H1 (cell line): ENCODE measurements around the gene PDE6B. TPM values are rescaled to one million over a fixed set of nuclear protein-coding genes. Genes with fewer than 3 reads are reported as not detected.

Experiments
- CTCF ChIA-PET: fragments of 300-600 bp; sonication (Branson Sonifier 250); formaldehyde crosslinking; loops from one replicate; lab custom pipeline; 2021; ENCODE audit not compliant: partially characterized antibody; lab: Charles Lee
- POLR2A ChIA-PET: fragments of 300-600 bp; sonication (Branson Sonifier 250); formaldehyde crosslinking; loops from one replicate; lab custom pipeline; 2021; ENCODE audit warnings: inconsistent platforms; ENCODE audit not compliant: partially characterized antibody; lab: Charles Lee
- DNase-seq, 2 experiments: peaks; one replicate each; pipeline versions ENCODE4 v3.0.0 to v3.0.0-alpha.2; 2010 to 2022; ENCODE audit warnings: low spot score in 2 of 2, low read depth in 1 of 2, mixed read lengths in 1 of 2
- FAIRE-seq: peaks from 2 replicates; lab custom pipeline; 2011; peaks lifted over from hg19 to GRCh38; lab: Jason Lieb, UNC
- H2AFZ ChIP-seq: 2 replicates; pipeline ENCODE4 v1.8.1; 2012; ENCODE audit warnings: low read length, inconsistent platforms
- H2AK5ac ChIP-seq: 2 replicates; pipeline ENCODE4 v1.6.1; 2013; ENCODE audit warnings: low read depth, low read length
- H2BK120ac ChIP-seq: replicated peaks from 2 replicates; pipeline ENCODE3; 2013; ENCODE audit warnings: low read depth, low read length, inconsistent platforms
- H2BK12ac ChIP-seq: 2 replicates; pipeline ENCODE4 v1.6.1; 2013; ENCODE audit warnings: low read depth, low read length
- H2BK15ac ChIP-seq: 2 replicates; pipeline ENCODE4 v1.6.1; 2013; ENCODE audit warnings: low read length
- H2BK20ac ChIP-seq: 2 replicates; pipeline ENCODE4 v1.6.1; 2013; ENCODE audit warnings: low read length
- H2BK5ac ChIP-seq: 2 replicates; pipeline ENCODE4 v1.6.1; 2013; ENCODE audit warnings: low read depth, low read length
- H3K14ac ChIP-seq: 2 replicates; pipeline ENCODE4 v1.6.1; 2013; ENCODE audit warnings: inconsistent platforms; ENCODE audit not compliant: insufficient read length
- H3K18ac ChIP-seq: 2 replicates; pipeline ENCODE4 v1.6.1; 2013; ENCODE audit warnings: low read length; ENCODE audit errors: extremely low read depth
- H3K23ac ChIP-seq: 2 replicates; pipeline ENCODE4 v1.6.1; 2013; ENCODE audit warnings: inconsistent platforms; ENCODE audit not compliant: insufficient read length
- H3K23me2 ChIP-seq: 2 replicates; pipeline ENCODE4 v1.6.1; 2013; ENCODE audit warnings: low read depth, low read length
- H3K27ac ChIP-seq: 2 replicates; pipeline ENCODE4 v1.6.1; 2011; ENCODE audit warnings: low read depth, low read length, inconsistent platforms
- H3K27me3 ChIP-seq, 4 experiments: replicated peaks in 1 of 4; 1 replicate in 1 of 4; 2 replicates in 3 of 4; pipeline versions ENCODE4 v1.6.1 to v1.8.1; 2011 to 2013; ENCODE audit warnings: low read length in 3 of 4, mild to moderate bottlenecking in 3 of 4, inconsistent platforms in 2 of 4, mixed read lengths in 2 of 4, moderate library complexity in 1 of 4; ENCODE audit not compliant: control insufficient read depth in 3 of 4, insufficient read depth in 3 of 4; ENCODE audit errors: extremely low read depth in 1 of 4
- H3K36me3 ChIP-seq, 4 experiments: 2 replicates each; pipeline versions ENCODE4 v1.6.1 to v1.8.1; 2011 to 2013; ENCODE audit warnings: mild to moderate bottlenecking in 4 of 4, low read length in 3 of 4, moderate library complexity in 2 of 4, control low read depth in 1 of 4, inconsistent platforms in 1 of 4; ENCODE audit not compliant: insufficient read depth in 4 of 4, control insufficient read depth in 2 of 4
- H3K4ac ChIP-seq: replicated peaks from 2 replicates; pipeline ENCODE3; 2013; ENCODE audit warnings: low read length, low read depth, mixed read lengths, inconsistent platforms; ENCODE audit not compliant: insufficient read length
- H3K4me1 ChIP-seq, 4 experiments: replicated peaks in 1 of 4; 1 replicate in 1 of 4; 2 replicates in 3 of 4; pipeline versions ENCODE4 v1.6.1 to v1.8.1; 2011 to 2013; ENCODE audit warnings: low read length in 3 of 4, inconsistent platforms in 2 of 4, mixed read lengths in 1 of 4; ENCODE audit not compliant: insufficient read depth in 4 of 4, control insufficient read depth in 3 of 4
- H3K4me2 ChIP-seq, 2 experiments: 2 replicates each; pipeline versions ENCODE4 v1.6.1 to v1.8.1; 2011 to 2013; ENCODE audit warnings: low read depth in 2 of 2, low read length in 2 of 2, control low read depth in 1 of 2, inconsistent platforms in 1 of 2, mild to moderate bottlenecking in 1 of 2; ENCODE audit not compliant: insufficient read depth in 1 of 2
- H3K4me3 ChIP-seq, 4 experiments: fragments of 200-600, 300-600 bp in 1 of 4; sonication (generic), shearing (Covaris generic), sonication (Bioruptor Twin) in 1 of 4; 2 replicates each; pipeline versions ENCODE4 v1.5.1 to v1.8.1; 2011 to 2016; ENCODE audit warnings: low read length in 4 of 4, low read depth in 3 of 4, control low read depth in 2 of 4, inconsistent platforms in 2 of 4, mild to moderate bottlenecking in 2 of 4, mixed read lengths in 1 of 4, moderate library complexity in 1 of 4; ENCODE audit not compliant: insufficient read depth in 2 of 4; ENCODE audit errors: extremely low read depth in 1 of 4
- H3K56ac ChIP-seq: replicated peaks from 2 replicates; pipeline ENCODE3; 2013; ENCODE audit warnings: low read depth, mild to moderate bottlenecking, mixed read lengths, low read length, inconsistent platforms; ENCODE audit not compliant: insufficient read length
- H3K79me1 ChIP-seq: 2 replicates; pipeline ENCODE4 v1.6.1; 2013; ENCODE audit warnings: low read depth, low read length, control low read depth
- H3K79me2 ChIP-seq, 2 experiments: 2 replicates each; pipeline versions ENCODE4 v1.6.1 to v1.8.1; 2012 to 2013; ENCODE audit warnings: low read length in 2 of 2, mild to moderate bottlenecking in 2 of 2, inconsistent platforms in 1 of 2; ENCODE audit not compliant: insufficient read depth in 2 of 2, control insufficient read depth in 1 of 2
- H3K9ac ChIP-seq, 4 experiments: replicated peaks in 1 of 4; 1 replicate in 1 of 4; 2 replicates in 3 of 4; pipeline versions ENCODE4 v1.6.1 to v1.8.1; 2011 to 2013; ENCODE audit warnings: low read depth in 3 of 4, low read length in 3 of 4, control low read depth in 2 of 4, mild to moderate bottlenecking in 2 of 4, moderate library complexity in 2 of 4, inconsistent platforms in 1 of 4; ENCODE audit errors: extremely low read depth in 1 of 4
- H3K9me3 ChIP-seq, 2 experiments: 2 replicates each; pipeline versions ENCODE4 v1.6.1 to v1.8.1; 2012 to 2013; ENCODE audit warnings: mild to moderate bottlenecking in 2 of 2, moderate library complexity in 2 of 2, control low read depth in 1 of 2, inconsistent platforms in 1 of 2, low read depth in 1 of 2, low read length in 1 of 2, mixed read lengths in 1 of 2; ENCODE audit not compliant: insufficient read depth in 2 of 2
- H4K20me1 ChIP-seq, 2 experiments: replicated peaks in 1 of 2; 2 replicates each; pipeline versions ENCODE3 to v1.8.1; 2011 to 2013; ENCODE audit warnings: inconsistent platforms in 2 of 2, low read length in 2 of 2, mild to moderate bottlenecking in 1 of 2; ENCODE audit not compliant: insufficient read depth in 2 of 2, control insufficient read depth in 1 of 2
- H4K5ac ChIP-seq: 2 replicates; pipeline ENCODE4 v1.6.1; 2013; ENCODE audit warnings: low read length, low read depth, mixed read lengths, inconsistent platforms; ENCODE audit not compliant: insufficient read length
- H4K8ac ChIP-seq: 2 replicates; pipeline ENCODE4 v1.8.0; 2013; ENCODE audit warnings: mild to moderate bottlenecking, moderate library complexity, low read length, inconsistent platforms; ENCODE audit not compliant: insufficient read depth; ENCODE audit errors: extremely low read depth
- H4K91ac ChIP-seq: replicated peaks from 2 replicates; pipeline ENCODE3; 2013; ENCODE audit warnings: low read length, mixed read lengths, inconsistent platforms; ENCODE audit not compliant: insufficient read length
- CHD2 ChIP-seq: IDR thresholded peaks from 2 replicates; pipeline ENCODE4 v1.6.1; 2012; ENCODE audit warnings: low read length, improper control_type of control experiment
- FOSL1 ChIP-seq: IDR thresholded peaks from 2 replicates; pipeline ENCODE4 v1.6.1; 2011; ENCODE audit warnings: mild to moderate bottlenecking, low read depth, low read length, moderate library complexity; ENCODE audit not compliant: insufficient read depth
- NRF1 ChIP-seq: IDR thresholded peaks from 2 replicates; pipeline ENCODE4 v1.6.1; 2011; ENCODE audit warnings: mild to moderate bottlenecking, low read depth, low read length, improper control_type of control experiment
- SIN3A ChIP-seq, 2 experiments: IDR thresholded peaks in 1 of 2; conservative IDR thresholded peaks in 1 of 2; 2 replicates each; pipeline ENCODE4 v1.6.1; 2011 to 2012; ENCODE audit warnings: low read length in 2 of 2, improper control_type of control experiment in 1 of 2, low read depth in 1 of 2, mild to moderate bottlenecking in 1 of 2
- SP1 ChIP-seq: IDR thresholded peaks from 2 replicates; pipeline ENCODE4 v1.6.1; 2011; ENCODE audit warnings: low read depth, low read length
- SP4 ChIP-seq: IDR thresholded peaks from 2 replicates; pipeline ENCODE4 v1.6.1; 2012; ENCODE audit warnings: low read length, inconsistent platforms
- ZNF274 ChIP-seq: IDR thresholded peaks from 2 replicates; pipeline ENCODE4 v1.7.0; 2012; ENCODE audit warnings: low read length, borderline replicate concordance; ENCODE audit errors: extremely low read depth
- WGBS, 2 experiments: shearing (Covaris generic) in 1 of 2; methylation state at CpG; one replicate each; pipeline versions ENCODE4 v1.1.6 to v1.1.7; 2013 to 2015; ENCODE audit warnings: low lambda C conversion rate in 2 of 2, mixed read lengths in 2 of 2, inconsistent platforms in 1 of 2, low coverage in 1 of 2, missing lambda C conversion rate in 1 of 2; ENCODE audit not compliant: insufficient replicate concordance in 2 of 2, insufficient coverage in 1 of 2, insufficient read length in 1 of 2; ENCODE audit errors: extremely low coverage in 1 of 2, missing lambda C conversion rate in 1 of 2; 5-methylcytosine and 5-hydroxymethylcytosine counted together
- polyA plus RNA-seq, 7 experiments: library from polyadenylated mRNA; depleted of rRNA in 3 of 7; stranded (reverse) in 5 of 7; unstranded in 2 of 7; fragments of >200 nt in 5 of 7; fragments of 200-250 nt in 2 of 7; gene quantifications; 1 replicate in 5 of 7; 2 replicates in 1 of 7; 4 replicates in 1 of 7; pipeline versions ENCODE4 v1.2.1 to v1.2.3, GENCODE V29; 2011 to 2013; ENCODE audit warnings: missing spikeins in 2 of 7, mixed read lengths in 2 of 7
- total RNA-seq: library from RNA; stranded (reverse); fragmentation: NEBNext Ultra II Directional; extraction: Animal tissue kit (Norgen Biotek cat#: 25700); gene quantifications from 2 replicates; pipeline ENCODE4 v1.2.1, GENCODE V29; 2021
- TF ChIP-seq, protein P1 (sequence below), 3 experiments: IDR thresholded peaks; 1 replicate in 2 of 3; 2 replicates in 1 of 3; pipeline versions ENCODE4 v1.5.1 to v1.6.1; 2011; ENCODE audit warnings: low read length in 3 of 3, mild to moderate bottlenecking in 3 of 3, inconsistent platforms in 2 of 3, low read depth in 1 of 3, moderate library complexity in 1 of 3; ENCODE audit not compliant: insufficient read depth in 1 of 3; ENCODE audit errors: control extremely low read depth in 1 of 3
- TF ChIP-seq, protein P2 (sequence below): IDR thresholded peaks from 2 replicates; pipeline ENCODE4 v1.6.1; 2011; ENCODE audit warnings: low read depth, mild to moderate bottlenecking, low read length; ENCODE audit not compliant: insufficient read depth

Gene PDE6B
- total and polyA plus RNA-seq, 2 of the 8 experiments (the other 6 are each of a cell fraction or from before 2014, with no cell fraction given): 4.1 to 8.4 TPM

DNA sequence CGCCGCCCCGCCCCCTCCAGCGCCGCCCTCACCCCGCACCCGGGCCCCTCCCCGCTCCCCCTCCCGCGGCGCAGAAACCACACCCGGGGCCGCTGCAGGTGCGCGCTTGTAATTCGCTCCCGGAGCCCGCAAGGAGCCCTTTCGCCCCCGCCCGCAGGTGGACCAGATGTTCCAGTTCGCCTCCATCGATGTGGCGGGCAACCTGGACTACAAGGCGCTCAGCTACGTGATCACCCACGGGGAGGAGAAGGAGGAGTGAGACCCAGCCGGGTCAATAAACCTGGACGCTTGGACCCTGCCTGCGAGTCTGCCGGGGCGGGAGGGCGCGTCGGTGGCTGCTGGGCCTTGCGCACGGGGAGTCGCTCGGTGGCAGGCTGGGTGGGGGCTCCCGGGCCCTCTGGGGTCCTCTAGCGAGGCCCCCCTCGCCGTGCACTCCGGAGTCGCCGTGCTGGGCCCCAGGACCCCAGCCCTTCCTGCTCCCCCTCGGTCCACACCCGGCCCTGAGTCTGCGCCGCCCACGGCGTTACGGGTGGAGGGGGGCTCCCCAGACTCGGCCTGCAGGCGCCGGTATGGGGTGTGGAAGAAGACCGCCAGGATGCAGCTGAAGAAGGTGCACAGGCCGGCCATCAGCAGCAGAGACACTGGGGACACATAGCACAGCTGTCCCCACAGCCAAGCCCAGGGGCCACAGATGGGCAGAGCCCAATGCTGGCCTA, 56.5 kb downstream of the PDE6B start:
- peaks cover 0 to 19% (median 5%) of the 10 kb centered on the region in 4 experiments; a peak in 5 of 7 replicates for H3K4me1 ChIP-seq
- no peak overlapping the region for H3K18ac ChIP-seq
- no peak overlapping the region for H3K27ac ChIP-seq
- no peak overlapping the region for H3K23ac ChIP-seq
- H3K9ac ChIP-seq: no peak overlapping the region
- H3K23me2 ChIP-seq: no peaks in the 10 kb centered on the region
- H2AFZ ChIP-seq: no peak overlapping the region
- ChIA-PET POLR2A (interaction anchor here (2.0 to 6.3 kb wide), 3 partner anchors 9 to 16 kb away, joined by 5 to 34 read pairs (median 25); partner anchors contain the start of genes ATP5ME and MYL5), CTCF (interaction anchor here (0.7 to 1.3 kb wide), 2 partner anchors 28 to 79 kb away, joined by 3 read pairs; no protein-coding TSS in a partner anchor)
- 90% methylated on average over 35 of the region's 58 CpGs; no CpG with 5 or more reads in 1 of the 2 experiments for WGBS, 2 experiments
- H3K79me1 ChIP-seq: no peaks in the 10 kb centered on the region
- H4K8ac ChIP-seq: 0 out of 2 replicates have a peak overlapping the region, but pooled peaks have one; percentile 4
- H3K14ac ChIP-seq: no peak overlapping the region
- no peaks in the 10 kb centered on the region; a peak in 2 of 7 replicates for H3K27me3 ChIP-seq
- no peaks in the 10 kb centered on the region for H3K36me3 ChIP-seq
- no peak overlapping the region for H3K56ac ChIP-seq
- no peak overlapping the region for H2BK12ac ChIP-seq
- peak in 1 of 2 experiments; percentile 76 for DNase-seq
- no peak overlapping the region for H2BK120ac ChIP-seq
- no peak overlapping the region for H4K91ac ChIP-seq
- no peak for FAIRE-seq
- H3K4me3 ChIP-seq: no peak overlapping the region
- no peak overlapping the region for H2AK5ac ChIP-seq
- H3K79me2 ChIP-seq: no peaks in the 10 kb centered on the region
- H3K4me2 ChIP-seq: peak overlapping the region; percentile 41 to 58; a peak in 3 of 4 replicates
- H4K20me1 ChIP-seq: peaks cover 0 to 14% of the 10 kb centered on the region in 2 experiments
- no peak overlapping the region for H4K5ac ChIP-seq
- H3K9me3 ChIP-seq: no peaks in the 10 kb centered on the region
- no peak overlapping the region for H3K4ac ChIP-seq
- H2BK5ac ChIP-seq: no peak overlapping the region
- H2BK20ac ChIP-seq: no peak overlapping the region
- no peak overlapping the region for H2BK15ac ChIP-seq
- TF ChIP-seq CHD2 (no peak), ZNF274 (no peak), NRF1 (no peak), SP1 (no peak), SP4 (no peak), FOSL1 (no peak), SIN3A (conservative IDR thresholded peaks at IDR 0.05 in 1 of 2, IDR thresholded peaks at IDR 0.05 in 1 of 2; ENCODE audit: low read depth in 1 of 2, low read length in 2 of 2) (no peak)
- TF ChIP-seq, protein P1, sequence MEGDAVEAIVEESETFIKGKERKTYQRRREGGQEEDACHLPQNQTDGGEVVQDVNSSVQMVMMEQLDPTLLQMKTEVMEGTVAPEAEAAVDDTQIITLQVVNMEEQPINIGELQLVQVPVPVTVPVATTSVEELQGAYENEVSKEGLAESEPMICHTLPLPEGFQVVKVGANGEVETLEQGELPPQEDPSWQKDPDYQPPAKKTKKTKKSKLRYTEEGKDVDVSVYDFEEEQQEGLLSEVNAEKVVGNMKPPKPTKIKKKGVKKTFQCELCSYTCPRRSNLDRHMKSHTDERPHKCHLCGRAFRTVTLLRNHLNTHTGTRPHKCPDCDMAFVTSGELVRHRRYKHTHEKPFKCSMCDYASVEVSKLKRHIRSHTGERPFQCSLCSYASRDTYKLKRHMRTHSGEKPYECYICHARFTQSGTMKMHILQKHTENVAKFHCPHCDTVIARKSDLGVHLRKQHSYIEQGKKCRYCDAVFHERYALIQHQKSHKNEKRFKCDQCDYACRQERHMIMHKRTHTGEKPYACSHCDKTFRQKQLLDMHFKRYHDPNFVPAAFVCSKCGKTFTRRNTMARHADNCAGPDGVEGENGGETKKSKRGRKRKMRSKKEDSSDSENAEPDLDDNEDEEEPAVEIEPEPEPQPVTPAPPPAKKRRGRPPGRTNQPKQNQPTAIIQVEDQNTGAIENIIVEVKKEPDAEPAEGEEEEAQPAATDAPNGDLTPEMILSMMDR (IDR thresholded peaks at IDR 0.05; ENCODE audit: control extremely low read depth in 1 of 3, insufficient read depth in 1 of 3, low read depth in 1 of 3, low read length in 3 of 3): no peak
- TF ChIP-seq, protein P2, sequence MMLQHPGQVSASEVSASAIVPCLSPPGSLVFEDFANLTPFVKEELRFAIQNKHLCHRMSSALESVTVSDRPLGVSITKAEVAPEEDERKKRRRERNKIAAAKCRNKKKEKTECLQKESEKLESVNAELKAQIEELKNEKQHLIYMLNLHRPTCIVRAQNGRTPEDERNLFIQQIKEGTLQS: no peak
